A673 (cell line): ENCODE results near the gene CLMP. TPM values are rescaled to one million over a fixed set of nuclear protein-coding genes. Genes with fewer than 3 reads are reported as not detected.

ENCODE experiments used
- Bru-seq: library from RNA; stranded (reverse); fragments of 400-500 nt; gene quantifications from one replicate; lab custom pipeline; 2021; lab: Mats Ljungman, UMichigan
- BruChase-seq, 2 experiments: library from RNA; stranded (reverse); fragments of 400-500 nt; gene quantifications; one replicate each; lab custom pipeline; 2021; lab: Mats Ljungman, UMichigan
- BruUV-seq: library from RNA; stranded (reverse); fragments of 400-500 nt; replicated peaks from 2 replicates; lab custom pipeline; 2021; lab: Mats Ljungman, UMichigan
- CTCF ChIA-PET: fragments of 300-600 bp; sonication (Branson Sonifier 250); formaldehyde crosslinking; loops from one replicate; lab custom pipeline; 2022; ENCODE audit warnings: antibody characterized with exemption; lab: Charles Lee
- POLR2A ChIA-PET: fragments of 300-600 bp; sonication (Branson Sonifier 250); formaldehyde crosslinking; loops from one replicate; lab custom pipeline; 2022; ENCODE audit warnings: antibody characterized with exemption; ENCODE audit not compliant: low non-redundant PET; lab: Charles Lee
- DNase-seq: peaks from one replicate; pipeline ENCODE4 v3.0.0-alpha.2; 2015; ENCODE audit warnings: low spot score
- H3K27ac ChIP-seq: fragments of 200-600 bp; sonication (generic); 2 replicates; pipeline ENCODE4 v1.5.1; 2016; ENCODE audit warnings: mixed run types, low read depth, mild to moderate bottlenecking, mixed read lengths, antibody characterized with exemption, low read length; ENCODE audit not compliant: poor library complexity, severe bottlenecking
- H3K27me3 ChIP-seq: fragments of 200-600 bp; sonication (generic); replicated peaks from 2 replicates; pipeline ENCODE4 v1.6.1; 2017; ENCODE audit warnings: mixed run types, low read depth, mild to moderate bottlenecking, mixed read lengths, antibody characterized with exemption, low read length; ENCODE audit not compliant: insufficient read depth, poor library complexity
- H3K36me3 ChIP-seq: fragments of 200-600 bp; sonication (generic); 2 replicates; pipeline ENCODE4 v1.6.1; 2016; ENCODE audit warnings: mixed run types, mild to moderate bottlenecking, mixed read lengths, antibody characterized with exemption, low read length; ENCODE audit not compliant: insufficient read depth, poor library complexity, severe bottlenecking
- H3K4me1 ChIP-seq: fragments of 200-600 bp; sonication (generic); 2 replicates; pipeline ENCODE4 v1.6.1; 2017; ENCODE audit warnings: mixed run types, mild to moderate bottlenecking, mixed read lengths, antibody characterized with exemption, low read length; ENCODE audit not compliant: insufficient read depth, poor library complexity, severe bottlenecking
- H3K4me3 ChIP-seq: fragments of 200-600 bp; sonication (generic); 2 replicates; pipeline ENCODE4 v1.5.1; 2016; ENCODE audit warnings: low read depth, mixed run types, mild to moderate bottlenecking, mixed read lengths, low read length; ENCODE audit not compliant: poor library complexity, severe bottlenecking
- H3K9me3 ChIP-seq: fragments of 200-600 bp; sonication (generic); 2 replicates; pipeline ENCODE4 v1.6.1; 2016; ENCODE audit warnings: mixed run types, low read depth, mild to moderate bottlenecking, mixed read lengths, antibody characterized with exemption, low read length; ENCODE audit not compliant: poor library complexity, severe bottlenecking
- CTCF ChIP-seq: fragments of 300-800, 200-600 bp; sonication (generic); conservative IDR thresholded peaks from 2 replicates; pipeline ENCODE4 v1.5.1; 2017; ENCODE audit warnings: low read depth, mild to moderate bottlenecking, antibody characterized with exemption, low read length, moderate library complexity, mixed read lengths
- EZH2 ChIP-seq: fragments of 200-600 bp; sonication (generic); IDR thresholded peaks from 2 replicates; pipeline ENCODE4 v1.6.1; 2017; ENCODE audit warnings: borderline replicate concordance, low read depth, mild to moderate bottlenecking, mixed read lengths, antibody characterized with exemption, low read length; ENCODE audit not compliant: poor library complexity, severe bottlenecking
- intact Hi-C: fragments of 100-400 bp; cut with micrococcal nuclease; formaldehyde crosslinking; loops from one replicate; pipeline ENCODE4 v1.10.0; 2022; ENCODE audit not compliant: unreplicated experiment
- long read RNA-seq: library from polyadenylated mRNA; stranded (forward); transcript quantifications from one replicate; pipeline ENCODE4 v2.0.0, GENCODE V29; 2022
- total RNA-seq: library from RNA; stranded (reverse); gene quantifications from 2 replicates; pipeline ENCODE4 v1.2.3, GENCODE V29; 2021

The CLMP gene
- total RNA-seq (45.9 and 62.6 TPM in 2 replicates), Bru-seq, nascent RNA (percentile 84 among the genes with signal in this experiment), BruChase-seq, experiment 1, labeled RNA remaining after a 2-hour chase (percentile 79 among the genes with signal in this experiment), BruChase-seq, experiment 2, labeled RNA remaining after a 6-hour chase (percentile 90 among the genes with signal in this experiment)
- long read RNA-seq, full-length matches to known transcripts, result 54 of 81 reads
- long read RNA-seq, partial matches to known transcripts, result 3 of 81 reads
- long read RNA-seq, other reads (novel, unspliced or antisense), result 24 of 81 reads

- BruUV-seq, result TSS peak; percentile 29
- Histone ChIP-seq H3K9me3 (no peaks in the 10 kb centered on the region), H3K4me3 (peak within 1 kb of the TSS; percentile 53), H3K27ac (peak within 1 kb of the TSS; percentile 81), H3K4me1 (peaks cover 34% of the 10 kb centered on the region), H3K36me3 (peaks cover 3% of the 10 kb centered on the region), H3K27me3 (no peaks in the 10 kb centered on the region)
- ChIA-PET CTCF (interaction anchor here (0.6 kb wide), 1 partner anchor 15 kb away, joined by 3 read pairs; no protein-coding TSS in a partner anchor), POLR2A (interaction anchor here (0.7 kb wide), 1 partner anchor 132 kb away, joined by 6 read pairs; no protein-coding TSS in a partner anchor)
- DNase-seq, result peak; percentile 77
- TF ChIP-seq EZH2, result no peak
- TF ChIP-seq CTCF, result no peak
- intact Hi-C loops, result no loop called here
Measured at GRCh38 chr11:123195188-123196059, at the start of gene CLMP. CLMP (minus strand) TSS chr11:123195248; CDS start chr11:123194940, 308 bp downstream.

GRCh38 chr11:123241874-123242543 is 47.0 kb upstream of the CLMP start:
- Histone ChIP-seq H3K4me1 (peaks cover 58% of the 10 kb centered on the region), H3K4me3 (no peak overlapping the region), H3K36me3 (no peaks in the 10 kb centered on the region), H3K9me3 (no peaks in the 10 kb centered on the region), H3K27me3 (no peaks in the 10 kb centered on the region), H3K27ac (peak overlapping the region; percentile 58)
- ChIA-PET POLR2A (interaction anchor here (0.6 kb wide), 1 partner anchor 68 kb away, joined by 3 read pairs; no protein-coding TSS in a partner anchor), CTCF (interaction anchor here (0.6 to 1.5 kb wide), 2 partner anchors 19 to 180 kb away, joined by 3 to 4 read pairs; partner anchors contain the start of gene HSPA8)
- DNase-seq, result peak; percentile 85
- TF ChIP-seq CTCF, result no peak
- no peak for TF ChIP-seq EZH2
- BruUV-seq, result TSS peak; percentile 61
- intact Hi-C loops, result no loop called here

- ChIA-PET POLR2A (no interaction called here), CTCF (interaction anchor here (0.7 kb wide), 1 partner anchor 28 kb away, joined by 3 read pairs; no protein-coding TSS in a partner anchor)
- intact Hi-C loops, result no loop called here
- Histone ChIP-seq H3K27ac (peak overlapping the region; percentile 58), H3K36me3 (no peaks in the 10 kb centered on the region), H3K4me1 (peaks cover 55% of the 10 kb centered on the region), H3K4me3 (no peak overlapping the region), H3K27me3 (no peaks in the 10 kb centered on the region), H3K9me3 (no peaks in the 10 kb centered on the region)
- BruUV-seq, result no TSS peak
- DNase-seq, result no peak
- no peak for TF ChIP-seq CTCF
- TF ChIP-seq EZH2, result no peak
Measured at GRCh38 chr11:123241294-123241693, 46.2 kb upstream of the CLMP start.
